ENCODE data around the gene SH3TC1. TPM values are rescaled to one million over a fixed set of nuclear protein-coding genes. Genes with fewer than 3 reads are reported as not detected.
A peak's percentile ranks its signal among the peaks of the same experiment; 100 is the strongest.

Gene SH3TC1
- total and polyA plus RNA-seq, 10 of the 15 experiments (the other 5 are each of a cell fraction or from before 2014, with no cell fraction given), result 0.19 to 47.0 (median 18.4) TPM

GRCh38 chr4:8201321-8201781 is 2.3 kb downstream of the SH3TC1 start (continued):
- TF ChIP-seq CREM (IDR thresholded peaks at IDR 0.05; ENCODE audit: low read depth) (peak; percentile 50; the same call in 1 of the 2 replicates), RAD51 (IDR thresholded peaks at IDR 0.05) (no peak), ZNF622 (IDR thresholded peaks at IDR 0.05) (no peak), EZH2 (IDR thresholded peaks at IDR 0.05; ENCODE audit: borderline replicate concordance, control insufficient read depth, low read depth, low read length) (no peak), ZBTB40 (IDR thresholded peaks at IDR 0.05; ENCODE audit: borderline replicate concordance) (no peak), SREBF1 (IDR thresholded peaks at IDR 0.05; ENCODE audit: low read length) (no peak), SREBF2 (IDR thresholded peaks at IDR 0.05; ENCODE audit: low read length) (no peak), CHD1 (IDR thresholded peaks at IDR 0.05; ENCODE audit: low read depth, low read length) (no peak), RB1 (IDR thresholded peaks at IDR 0.05; ENCODE audit: borderline replicate concordance) (0 out of 2 replicates have a peak, but pooled peaks have one; percentile 32), MTA3 (IDR thresholded peaks at IDR 0.05; ENCODE audit: borderline replicate concordance, low read length) (no peak), NFYA (IDR thresholded peaks at IDR 0.05; ENCODE audit: borderline replicate concordance, low read depth, low read length) (no peak), BCL11A (IDR thresholded peaks at IDR 0.05; ENCODE audit: low read depth, low read length) (no peak), ATF2 (IDR thresholded peaks at IDR 0.05; ENCODE audit: low read length) (no peak), PAX8 (IDR thresholded peaks at IDR 0.05) (no peak)
- TF ChIP-seq, protein P1, sequence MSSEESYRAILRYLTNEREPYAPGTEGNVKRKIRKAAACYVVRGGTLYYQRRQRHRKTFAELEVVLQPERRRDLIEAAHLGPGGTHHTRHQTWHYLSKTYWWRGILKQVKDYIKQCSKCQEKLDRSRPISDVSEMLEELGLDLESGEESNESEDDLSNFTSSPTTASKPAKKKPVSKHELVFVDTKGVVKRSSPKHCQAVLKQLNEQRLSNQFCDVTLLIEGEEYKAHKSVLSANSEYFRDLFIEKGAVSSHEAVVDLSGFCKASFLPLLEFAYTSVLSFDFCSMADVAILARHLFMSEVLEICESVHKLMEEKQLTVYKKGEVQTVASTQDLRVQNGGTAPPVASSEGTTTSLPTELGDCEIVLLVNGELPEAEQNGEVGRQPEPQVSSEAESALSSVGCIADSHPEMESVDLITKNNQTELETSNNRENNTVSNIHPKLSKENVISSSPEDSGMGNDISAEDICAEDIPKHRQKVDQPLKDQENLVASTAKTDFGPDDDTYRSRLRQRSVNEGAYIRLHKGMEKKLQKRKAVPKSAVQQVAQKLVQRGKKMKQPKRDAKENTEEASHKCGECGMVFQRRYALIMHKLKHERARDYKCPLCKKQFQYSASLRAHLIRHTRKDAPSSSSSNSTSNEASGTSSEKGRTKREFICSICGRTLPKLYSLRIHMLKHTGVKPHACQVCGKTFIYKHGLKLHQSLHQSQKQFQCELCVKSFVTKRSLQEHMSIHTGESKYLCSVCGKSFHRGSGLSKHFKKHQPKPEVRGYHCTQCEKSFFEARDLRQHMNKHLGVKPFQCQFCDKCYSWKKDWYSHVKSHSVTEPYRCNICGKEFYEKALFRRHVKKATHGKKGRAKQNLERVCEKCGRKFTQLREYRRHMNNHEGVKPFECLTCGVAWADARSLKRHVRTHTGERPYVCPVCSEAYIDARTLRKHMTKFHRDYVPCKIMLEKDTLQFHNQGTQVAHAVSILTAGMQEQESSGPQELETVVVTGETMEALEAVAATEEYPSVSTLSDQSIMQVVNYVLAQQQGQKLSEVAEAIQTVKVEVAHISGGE (CRISPR knock-in tag; IDR thresholded peaks at IDR 0.05), result no peak
- TF ChIP-seq, protein P2, sequence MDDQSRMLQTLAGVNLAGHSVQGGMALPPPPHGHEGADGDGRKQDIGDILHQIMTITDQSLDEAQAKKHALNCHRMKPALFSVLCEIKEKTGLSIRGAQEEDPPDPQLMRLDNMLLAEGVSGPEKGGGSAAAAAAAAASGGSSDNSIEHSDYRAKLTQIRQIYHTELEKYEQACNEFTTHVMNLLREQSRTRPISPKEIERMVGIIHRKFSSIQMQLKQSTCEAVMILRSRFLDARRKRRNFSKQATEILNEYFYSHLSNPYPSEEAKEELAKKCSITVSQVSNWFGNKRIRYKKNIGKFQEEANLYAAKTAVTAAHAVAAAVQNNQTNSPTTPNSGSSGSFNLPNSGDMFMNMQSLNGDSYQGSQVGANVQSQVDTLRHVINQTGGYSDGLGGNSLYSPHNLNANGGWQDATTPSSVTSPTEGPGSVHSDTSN (IDR thresholded peaks at IDR 0.05; ENCODE audit: insufficient replicate concordance, low read depth, low read length), result no peak
- TF ChIP-seq, protein P3, sequence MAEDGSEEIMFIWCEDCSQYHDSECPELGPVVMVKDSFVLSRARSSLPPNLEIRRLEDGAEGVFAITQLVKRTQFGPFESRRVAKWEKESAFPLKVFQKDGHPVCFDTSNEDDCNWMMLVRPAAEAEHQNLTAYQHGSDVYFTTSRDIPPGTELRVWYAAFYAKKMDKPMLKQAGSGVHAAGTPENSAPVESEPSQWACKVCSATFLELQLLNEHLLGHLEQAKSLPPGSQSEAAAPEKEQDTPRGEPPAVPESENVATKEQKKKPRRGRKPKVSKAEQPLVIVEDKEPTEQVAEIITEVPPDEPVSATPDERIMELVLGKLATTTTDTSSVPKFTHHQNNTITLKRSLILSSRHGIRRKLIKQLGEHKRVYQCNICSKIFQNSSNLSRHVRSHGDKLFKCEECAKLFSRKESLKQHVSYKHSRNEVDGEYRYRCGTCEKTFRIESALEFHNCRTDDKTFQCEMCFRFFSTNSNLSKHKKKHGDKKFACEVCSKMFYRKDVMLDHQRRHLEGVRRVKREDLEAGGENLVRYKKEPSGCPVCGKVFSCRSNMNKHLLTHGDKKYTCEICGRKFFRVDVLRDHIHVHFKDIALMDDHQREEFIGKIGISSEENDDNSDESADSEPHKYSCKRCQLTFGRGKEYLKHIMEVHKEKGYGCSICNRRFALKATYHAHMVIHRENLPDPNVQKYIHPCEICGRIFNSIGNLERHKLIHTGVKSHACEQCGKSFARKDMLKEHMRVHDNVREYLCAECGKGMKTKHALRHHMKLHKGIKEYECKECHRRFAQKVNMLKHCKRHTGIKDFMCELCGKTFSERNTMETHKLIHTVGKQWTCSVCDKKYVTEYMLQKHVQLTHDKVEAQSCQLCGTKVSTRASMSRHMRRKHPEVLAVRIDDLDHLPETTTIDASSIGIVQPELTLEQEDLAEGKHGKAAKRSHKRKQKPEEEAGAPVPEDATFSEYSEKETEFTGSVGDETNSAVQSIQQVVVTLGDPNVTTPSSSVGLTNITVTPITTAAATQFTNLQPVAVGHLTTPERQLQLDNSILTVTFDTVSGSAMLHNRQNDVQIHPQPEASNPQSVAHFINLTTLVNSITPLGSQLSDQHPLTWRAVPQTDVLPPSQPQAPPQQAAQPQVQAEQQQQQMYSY (CRISPR knock-in tag; IDR thresholded peaks at IDR 0.05), result no peak

All from GM12878 (cell line).